A549 treated with CORT108297 at 1 μM for 4 hours (cell line): ENCODE measurements around the gene TUBB4B. TPM values are rescaled to one million over a fixed set of nuclear protein-coding genes. Genes with fewer than 3 reads are reported as not detected.

Experiments used
- total RNA-seq: library from RNA; stranded (reverse); fragments of 200-300 nt; extraction: Qiagen RNA extraction; gene quantifications from 5 replicates; pipeline ENCODE4 v1.2.3, GENCODE V29; 2022

Gene TUBB4B
- total RNA-seq = 616 to 807 TPM (median 766 TPM) in 5 replicates

GRCh38 chr9:137240841-137241489, at the start of gene TUBB4B:
Gene TUBB4B, plus strand, starts transcription at chr9:137241287. Its CDS starts 74 bp downstream, at chr9:137241361.

GRCh38 chr9:137200311-137201204, 40.5 kb upstream of the TUBB4B start, which contains the start of gene TPRN:
Gene TPRN, minus strand, starts transcription at chr9:137200741. Its CDS starts 30 bp downstream, at chr9:137200711.

GRCh38 chr9:137205126-137206069, 35.7 kb upstream of the TUBB4B start, which contains the start of the genes NDOR1 and TMEM203:
Gene NDOR1, plus strand, starts transcription at chr9:137205700. Its CDS starts 78 bp downstream, at chr9:137205778.
Gene TMEM203, minus strand, starts transcription at chr9:137205648. Its CDS starts 234 bp downstream, at chr9:137205414.

GRCh38 chr9:137222190-137223077, 18.7 kb upstream of the TUBB4B start, which contains the start of gene RNF208:
Gene RNF208, minus strand, starts transcription at chr9:137222240. Its CDS starts 1,028 bp downstream, at chr9:137221212.

GRCh38 chr9:137224830-137225694, 16.0 kb upstream of the TUBB4B start, which contains the start of gene CYSRT1:
Gene CYSRT1, plus strand, starts transcription at chr9:137225174. Its CDS starts 448 bp downstream, at chr9:137225622.

GRCh38 chr9:137227054-137227852, 13.8 kb upstream of the TUBB4B start, which contains the start of gene RNF224:
Gene RNF224, plus strand, starts transcription at chr9:137227502. Its CDS starts 834 bp downstream, at chr9:137228336.

GRCh38 chr9:137230705-137231371, 10.2 kb upstream of the TUBB4B start, which contains the start of gene SLC34A3:
Gene SLC34A3, plus strand, starts transcription at chr9:137230901. Its CDS starts 802 bp downstream, at chr9:137231703.

GRCh38 chr9:137251194-137251461, 10.0 kb downstream of the TUBB4B start, which contains the start of gene STPG3:
Gene STPG3, plus strand, starts transcription at chr9:137251286. Its CDS starts 1 bp downstream, at chr9:137251287.

GRCh38 chr9:137254624-137255447, 13.7 kb downstream of the TUBB4B start, which contains the start of gene NELFB:
Gene NELFB, plus strand, starts transcription at chr9:137255327.

GRCh38 chr9:137277329-137278041, 36.4 kb downstream of the TUBB4B start, which contains the start of gene TOR4A:
Gene TOR4A, plus strand, starts transcription at chr9:137277726. Its CDS starts 964 bp downstream, at chr9:137278690.

Other genes starting within 250 kb of the TUBB4B start
- gene PAXX, start 248.9 kb upstream of the TUBB4B start, total RNA-seq = 49.7 to 88.2 TPM (median 76.5 TPM) in 5 replicates
- gene CLIC3, start 244.7 kb upstream of the TUBB4B start, total RNA-seq = 2.7 to 4.5 TPM (median 3.8 TPM) in 5 replicates
- gene ABCA2, start 213.1 kb upstream of the TUBB4B start, total RNA-seq = 20.4 to 30.4 TPM (median 27.8 TPM) in 5 replicates
- gene FUT7, start 209.2 kb upstream of the TUBB4B start, total RNA-seq = 0.08 to 0.09 TPM in 2 of 5 replicates, not detected in the others
- 41.2 to 91.4 TPM (median 89.1 TPM) in 5 replicates for gene NPDC1, start 195.1 kb upstream of the TUBB4B start, total RNA-seq
- gene ENTPD2, start 187.2 kb upstream of the TUBB4B start, total RNA-seq = 0.63 to 1.4 TPM (median 0.95 TPM) in 5 replicates
- gene SAPCD2, start 170.7 kb upstream of the TUBB4B start, total RNA-seq = 15.2 to 28.2 TPM (median 25.3 TPM) in 5 replicates
- gene UAP1L1, start 163.8 kb upstream of the TUBB4B start, total RNA-seq = 9.5 to 17.0 TPM (median 12.6 TPM) in 5 replicates
- gene MAN1B1, start 154.3 kb upstream of the TUBB4B start, total RNA-seq = 42.2 to 55.4 TPM (median 51.2 TPM) in 5 replicates
- gene DPP7, start 126.6 kb upstream of the TUBB4B start, total RNA-seq = 72.4 to 138 TPM (median 129 TPM) in 5 replicates
- gene GRIN1, start 102.1 kb upstream of the TUBB4B start, total RNA-seq = 0.22 to 0.94 TPM (median 0.34 TPM) in 5 replicates
- gene LRRC26, start 71.2 kb upstream of the TUBB4B start, total RNA-seq = 0.61 to 2.2 TPM (median 1.4 TPM) in 5 replicates
- gene TMEM210, start 69.2 kb upstream of the TUBB4B start, total RNA-seq = not detected in 5 replicates
- 24.9 to 40.7 TPM (median 36.9 TPM) in 5 replicates for gene ANAPC2, start 52.7 kb upstream of the TUBB4B start, total RNA-seq
- gene SSNA1, start 52.6 kb upstream of the TUBB4B start, total RNA-seq = 102 to 161 TPM (median 150 TPM) in 5 replicates
- 6.2 to 10.5 TPM (median 10.1 TPM) in 5 replicates for gene TPRN, start 40.5 kb upstream of the TUBB4B start, total RNA-seq
- gene TMEM203, start 35.6 kb upstream of the TUBB4B start, total RNA-seq = 35.3 to 48.6 TPM (median 45.8 TPM) in 5 replicates
- gene NDOR1, start 35.6 kb upstream of the TUBB4B start, total RNA-seq = 11.5 to 21.6 TPM (median 18.2 TPM) in 5 replicates
- gene RNF208, start 19.0 kb upstream of the TUBB4B start, total RNA-seq = 0.95 to 2.7 TPM (median 2.2 TPM) in 5 replicates
- 2.7 to 5.0 TPM (median 4.3 TPM) in 5 replicates for gene CYSRT1, start 16.1 kb upstream of the TUBB4B start, total RNA-seq
- 0.09 to 0.24 TPM (median 0.14 TPM) in 5 replicates for gene RNF224, start 13.8 kb upstream of the TUBB4B start, total RNA-seq
- gene SLC34A3, start 10.4 kb upstream of the TUBB4B start, total RNA-seq = 0.07 to 0.14 TPM (median 0.10 TPM) in 4 of 5 replicates, not detected in the other
- gene STPG3, start 10.0 kb downstream of the TUBB4B start, total RNA-seq = 0.07 TPM in 1 of 5 replicates, not detected in the others
- 42.6 to 62.4 TPM (median 57.8 TPM) in 5 replicates for gene NELFB, start 14.0 kb downstream of the TUBB4B start, total RNA-seq
- 17.1 to 31.6 TPM (median 26.1 TPM) in 5 replicates for gene TOR4A, start 36.4 kb downstream of the TUBB4B start, total RNA-seq
- 2.8 to 7.8 TPM (median 4.8 TPM) in 5 replicates for gene NRARP, start 61.0 kb downstream of the TUBB4B start, total RNA-seq
- gene EXD3, start 181.9 kb downstream of the TUBB4B start, total RNA-seq = 4.9 to 7.8 TPM (median 7.0 TPM) in 5 replicates
- 0.78 to 2.3 TPM (median 2.0 TPM) in 5 replicates for gene NOXA1, start 182.1 kb downstream of the TUBB4B start, total RNA-seq
- 0.21 to 0.27 TPM (median 0.24 TPM) in 5 replicates for gene ENTPD8, start 200.1 kb downstream of the TUBB4B start, total RNA-seq
- 30.7 to 47.3 TPM (median 43.7 TPM) in 5 replicates for gene NSMF, start 218.0 kb downstream of the TUBB4B start, total RNA-seq